ENCODE measurements around the gene DSCAML1. TPM values are rescaled to one million over a fixed set of nuclear protein-coding genes. Genes with fewer than 3 reads are reported as not detected.

Gene DSCAML1
- total RNA-seq, 2 donors from 2014 or later, result 0.67 to 1.3 TPM

GRCh38 chr11:117715801-117716200, 81.2 kb downstream of the DSCAML1 start:
- Histone ChIP-seq H3K36me3 (no peaks in the 10 kb centered on the region), H3K4me3 (no peak overlapping the region), H3K9me3 (no peaks in the 10 kb centered on the region), H3K27me3 (no peaks in the 10 kb centered on the region), H3K4me1 (peaks cover 0 to 12% of the 10 kb centered on the region in 2 donors), H3K27ac (no peak overlapping the region)
- DNase-seq (ENCODE audit: low spot score), result no peak
- TF ChIP-seq CTCF (IDR thresholded peaks at IDR 0.05), result no peak

DNA sequence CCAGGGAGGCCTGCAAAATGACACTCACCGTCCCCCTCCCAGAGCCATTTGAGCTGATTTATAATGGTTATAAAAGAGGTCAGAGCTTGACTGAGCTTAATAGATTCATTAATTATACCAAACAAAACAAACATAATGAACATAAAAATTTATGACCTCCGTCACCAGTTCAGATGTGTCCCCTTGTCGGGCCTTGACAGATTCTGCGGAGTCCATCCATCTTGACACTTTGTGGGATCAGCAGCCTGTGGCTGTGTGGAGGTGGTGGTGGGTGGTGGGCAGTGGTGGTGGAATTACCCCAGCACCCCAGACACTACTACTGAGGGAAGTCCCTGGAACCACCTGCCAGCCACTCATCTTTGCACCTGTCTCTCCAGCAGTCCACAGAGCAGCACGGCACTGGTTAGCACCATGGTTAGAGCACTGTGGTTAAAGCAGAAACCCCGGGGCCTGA, 83.5 kb downstream of the DSCAML1 start:
- H3K27me3 ChIP-seq, result no peaks in the 10 kb centered on the region
- H3K4me3 ChIP-seq, result no peak overlapping the region
- H3K9me3 ChIP-seq, result no peaks in the 10 kb centered on the region
- no peak for TF ChIP-seq CTCF (IDR thresholded peaks at IDR 0.05)
- peaks cover 0 to 11% of the 10 kb centered on the region in 2 donors for H3K4me1 ChIP-seq
- H3K36me3 ChIP-seq, result no peaks in the 10 kb centered on the region
- DNase-seq (ENCODE audit: low spot score), result no peak
- H3K27ac ChIP-seq, result no peak overlapping the region

GRCh38 chr11:117712530-117712929, 84.5 kb downstream of the DSCAML1 start:
- no peaks in the 10 kb centered on the region for H3K9me3 ChIP-seq
- no peak for TF ChIP-seq CTCF (IDR thresholded peaks at IDR 0.05)
- H3K27ac ChIP-seq, result no peak overlapping the region
- H3K36me3 ChIP-seq, result no peaks in the 10 kb centered on the region
- DNase-seq (ENCODE audit: low spot score), result no peak
- peaks cover 0 to under 1% of the 10 kb centered on the region in 2 donors for H3K4me1 ChIP-seq
- no peaks in the 10 kb centered on the region for H3K27me3 ChIP-seq
- H3K4me3 ChIP-seq, result no peak overlapping the region

- no peak for DNase-seq (ENCODE audit: low spot score)
- Histone ChIP-seq H3K27ac (no peak overlapping the region), H3K4me3 (no peak overlapping the region), H3K9me3 (no peaks in the 10 kb centered on the region), H3K27me3 (no peaks in the 10 kb centered on the region), H3K4me1 (no peaks in the 10 kb centered on the region), H3K36me3 (no peaks in the 10 kb centered on the region)
- TF ChIP-seq CTCF (IDR thresholded peaks at IDR 0.05), result no peak
These were observed 85.7 kb downstream of the DSCAML1 start for GRCh38 chr11:117711331-117711730.

DNA sequence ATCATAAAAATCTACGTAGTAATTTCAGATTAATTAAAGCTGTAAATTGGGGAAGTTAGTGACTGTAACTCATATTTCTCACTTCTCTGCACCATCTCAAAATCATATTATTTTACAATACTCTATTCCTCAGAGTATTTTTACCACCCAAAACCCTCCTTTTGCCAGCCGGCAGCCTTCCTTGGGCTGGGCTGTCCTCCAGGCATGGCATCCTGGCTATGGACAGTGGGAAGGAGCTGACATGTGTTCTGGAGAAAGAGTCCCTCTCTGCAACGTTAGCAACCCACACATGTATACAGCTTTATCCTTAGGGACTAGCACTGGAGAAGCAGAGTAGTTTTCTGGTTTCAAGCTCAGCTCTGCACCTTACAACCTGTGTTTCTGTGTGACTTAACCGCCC, 86.8 kb downstream of the DSCAML1 start:
- Histone ChIP-seq H3K4me1 (peaks cover 0 to 3% of the 10 kb centered on the region in 2 donors), H3K27me3 (no peaks in the 10 kb centered on the region), H3K4me3 (no peak overlapping the region), H3K36me3 (no peaks in the 10 kb centered on the region), H3K9me3 (no peaks in the 10 kb centered on the region), H3K27ac (no peak overlapping the region)
- TF ChIP-seq CTCF (IDR thresholded peaks at IDR 0.05), result no peak
- DNase-seq (ENCODE audit: low spot score), result no peak

- Histone ChIP-seq H3K4me1 (peaks cover 0 to 13% of the 10 kb centered on the region in 2 donors), H3K36me3 (no peaks in the 10 kb centered on the region), H3K27ac (no peak overlapping the region), H3K27me3 (no peaks in the 10 kb centered on the region), H3K4me3 (no peak overlapping the region), H3K9me3 (no peaks in the 10 kb centered on the region)
- no peak for DNase-seq (ENCODE audit: low spot score)
- no peak for TF ChIP-seq CTCF (IDR thresholded peaks at IDR 0.05)
These were observed 90.6 kb downstream of the DSCAML1 start for GRCh38 chr11:117706322-117706814.

All from right atrium auricular region (tissue), 2 donors.